HepG2 (cell line): ENCODE data around the gene PRKAR2A. TPM values are rescaled to one million over a fixed set of nuclear protein-coding genes. Genes with fewer than 3 reads are reported as not detected.

ENCODE experiments used
- ATF4 ChIP-seq, 2 experiments: fragments of 450-650 bp in 1 of 2; sonication (generic) in 1 of 2; formaldehyde crosslinking; IDR thresholded peaks; 2 replicates each; pipeline versions ENCODE4 v1.5.0 to v1.8.0; 2020 to 2022; ENCODE audit warnings: mild to moderate bottlenecking in 1 of 2, missing genetic modification reagents in 1 of 2
- ATF5 ChIP-seq: sonication (generic); formaldehyde crosslinking; IDR thresholded peaks from 2 replicates; pipeline ENCODE4 v1.4.0; 2020; ENCODE audit warnings: mild to moderate bottlenecking, low read depth, missing genetic modification reagents
- BORCS8-MEF2B ChIP-seq: sonication (generic); formaldehyde crosslinking; IDR thresholded peaks from 2 replicates; pipeline ENCODE4 v1.8.0; 2022; ENCODE audit warnings: mild to moderate bottlenecking, missing genetic modification reagents
- HDAC2 ChIP-seq: sonication (generic); formaldehyde crosslinking; IDR thresholded peaks from 2 replicates; pipeline ENCODE4 v1.4.0; 2020; ENCODE audit warnings: missing genetic modification reagents
- HOMEZ ChIP-seq: IDR thresholded peaks from 2 replicates; pipeline ENCODE4 v1.6.1; 2016; ENCODE audit warnings: low read depth
- IKZF5 ChIP-seq: IDR thresholded peaks from 2 replicates; pipeline ENCODE4 v1.6.1; 2018; ENCODE audit warnings: missing genetic modification reagents, mild to moderate bottlenecking, missing compliant biosample characterization
- KLF15 ChIP-seq: sonication (generic); formaldehyde crosslinking; IDR thresholded peaks from 2 replicates; pipeline ENCODE4 v1.8.1; 2023; ENCODE audit warnings: borderline replicate concordance, mild to moderate bottlenecking, inconsistent platforms, missing genetic modification reagents, mixed read lengths
- NFYC ChIP-seq: IDR thresholded peaks from 2 replicates; pipeline ENCODE4 v1.6.1; 2016; ENCODE audit warnings: missing genetic modification reagents, missing compliant biosample characterization
- ZIK1 ChIP-seq: sonication (generic); formaldehyde crosslinking; IDR thresholded peaks from 2 replicates; pipeline ENCODE4 v1.5.0; 2020; ENCODE audit warnings: mild to moderate bottlenecking, low read depth, missing genetic modification reagents, borderline replicate concordance
- ZMAT3 ChIP-seq: sonication (generic); formaldehyde crosslinking; conservative IDR thresholded peaks from 2 replicates; pipeline ENCODE4 v1.7.0; 2021; ENCODE audit warnings: missing genetic modification reagents
- ZNF143 ChIP-seq: sonication (generic); formaldehyde crosslinking; IDR thresholded peaks from 2 replicates; pipeline ENCODE4 v1.4.0; 2020; ENCODE audit warnings: missing genetic modification reagents
- ZNF160 ChIP-seq: sonication (generic); formaldehyde crosslinking; IDR thresholded peaks from 2 replicates; pipeline ENCODE4 v1.8.0; 2022; ENCODE audit warnings: mild to moderate bottlenecking, inconsistent platforms, missing genetic modification reagents
- ZNF234 ChIP-seq: sonication (generic); formaldehyde crosslinking; conservative IDR thresholded peaks from 2 replicates; pipeline ENCODE4 v1.5.1; 2020; ENCODE audit warnings: mild to moderate bottlenecking, missing genetic modification reagents
- ZNF274 ChIP-seq: sonication (generic); formaldehyde crosslinking; IDR thresholded peaks from 2 replicates; pipeline ENCODE4 v1.5.1; 2020; ENCODE audit warnings: mild to moderate bottlenecking, missing genetic modification reagents
- ZNF513 ChIP-seq: sonication (generic); formaldehyde crosslinking; conservative IDR thresholded peaks from 2 replicates; pipeline ENCODE4 v1.5.0; 2020; ENCODE audit warnings: missing genetic modification reagents
- ZNF552 ChIP-seq: sonication (generic); formaldehyde crosslinking; IDR thresholded peaks from 2 replicates; pipeline ENCODE4 v1.9.0; 2022; ENCODE audit warnings: missing genetic modification reagents, mild to moderate bottlenecking, borderline replicate concordance
- ZNF558 ChIP-seq: sonication (generic); formaldehyde crosslinking; IDR thresholded peaks from 2 replicates; pipeline ENCODE4 v1.9.0; 2022; ENCODE audit warnings: mild to moderate bottlenecking, missing genetic modification reagents, borderline replicate concordance
- ZNF883 ChIP-seq: sonication (generic); formaldehyde crosslinking; IDR thresholded peaks from 2 replicates; pipeline ENCODE4 v1.5.1; 2020; ENCODE audit warnings: mild to moderate bottlenecking, missing genetic modification reagents; ENCODE audit errors: not compliant biosample characterization
- ZSCAN30 ChIP-seq: sonication (generic); formaldehyde crosslinking; IDR thresholded peaks from 2 replicates; pipeline ENCODE4 v1.5.0; 2020; ENCODE audit warnings: mild to moderate bottlenecking, missing genetic modification reagents
- ZZZ3 ChIP-seq: sonication (generic); formaldehyde crosslinking; IDR thresholded peaks from 2 replicates; pipeline ENCODE4 v1.4.0; 2020; ENCODE audit warnings: missing genetic modification reagents, mild to moderate bottlenecking, borderline replicate concordance
- polyA plus RNA-seq, 8 experiments: library from polyadenylated mRNA; depleted of rRNA in 3 of 8; stranded (reverse) in 7 of 8; unstranded in 1 of 8; fragments of >200 nt; fragmentation: Illumina TruSeq in 4 of 8; extraction: Trizol in 4 of 8; gene quantifications; 2 replicates each; pipeline versions ENCODE4 v1.2.1 to v1.2.3, GENCODE V29; 2011 to 2016; ENCODE audit warnings: low read depth in 4 of 8, missing spikeins in 1 of 8, mixed read lengths in 1 of 8; ENCODE audit not compliant: insufficient read depth in 1 of 8
- total RNA-seq, 5 experiments: library from RNA; depleted of rRNA; stranded (reverse); fragments of >200 nt; fragmentation: Illumina TruSeq; extraction: Trizol; gene quantifications; 2 replicates each; pipeline ENCODE4 v1.2.3, GENCODE V29; 2016; ENCODE audit warnings: low read depth in 1 of 5

Gene PRKAR2A
- total and polyA plus RNA-seq, 2 of the 13 experiments (the other 11 are each of a cell fraction or from before 2014, with no cell fraction given), result 11.8 to 29.2 TPM

GRCh38 chr3:48847053-48847503 lies 596 bp downstream of the PRKAR2A start (continued):
- TF ChIP-seq ZSCAN30 (CRISPR knock-in tag) (0 out of 2 replicates have a peak, but pooled peaks have one; percentile 18), ATF5 (CRISPR knock-in tag) (peak; percentile 7; the same call in 1 of the 2 replicates), ZNF558 (CRISPR knock-in tag) (0 out of 2 replicates have a peak, but pooled peaks have one; percentile 55), ZNF143 (no peak), HOMEZ (CRISPR knock-in tag) (0 out of 2 replicates have a peak, but pooled peaks have one; percentile 12), ATF4 (CRISPR knock-in tag; IDR thresholded peaks at IDR 0.05) (0 out of 4 replicates have a peak, but pooled peaks of 1 of the 2 experiments have one; percentile 23), BORCS8-MEF2B (peak; percentile 73), ZNF274 (0 out of 2 replicates have a peak, but pooled peaks have one; percentile 55), ZNF160 (0 out of 2 replicates have a peak, but pooled peaks have one; percentile 22), ZNF552 (CRISPR knock-in tag) (0 out of 2 replicates have a peak, but pooled peaks have one; percentile 36), ZNF234 (CRISPR knock-in tag) (no peak), KLF15 (0 out of 2 replicates have a peak, but pooled peaks have one; percentile 33), ZNF513 (no peak), ZMAT3 (CRISPR knock-in tag) (peak; percentile 17; the same call in 1 of the 2 replicates), ZZZ3 (CRISPR knock-in tag) (0 out of 2 replicates have a peak, but pooled peaks have one; percentile 77), NFYC (CRISPR knock-in tag) (no peak), ZIK1 (CRISPR knock-in tag) (0 out of 2 replicates have a peak, but pooled peaks have one; percentile 20), HDAC2 (CRISPR knock-in tag) (0 out of 2 replicates have a peak, but pooled peaks have one; percentile 18), IKZF5 (CRISPR knock-in tag) (peak; percentile 52; the same call in 1 of the 2 replicates), ZNF883 (CRISPR knock-in tag) (no peak)
